Erythroblast (primary cell): ENCODE measurements around the gene ZNF841.
A peak's percentile ranks its signal among the peaks of the same experiment; 100 is the strongest.
"Not testable (repeated sequence)": the region's sequence is repeated elsewhere in the genome, so short reads cannot be mapped to it uniquely, and the experiment has no call there.

Experiments used
- DNase-seq, 2 experiments: peaks; one replicate each; lab custom pipeline; 2025; lab: John Stamatoyannopoulos, UW
- GATA1 ChIP-seq: IDR thresholded peaks from 2 replicates; pipeline ENCODE4 v1.6.1; 2011; ENCODE audit warnings: low read depth, mild to moderate bottlenecking, control low read depth, low read length, moderate library complexity
- POLR2A ChIP-seq: IDR thresholded peaks from 2 replicates; pipeline ENCODE4 v1.6.1; 2011; ENCODE audit warnings: mild to moderate bottlenecking, low read length

ZNF841 gene

GRCh38 chr19:52034051-52034728, 61.4 kb downstream of the ZNF841 start:
- TF ChIP-seq GATA1: no peak
- no peak for TF ChIP-seq POLR2A
- DNase-seq: peak in 1 of 2 experiments; percentile 17

DNA sequence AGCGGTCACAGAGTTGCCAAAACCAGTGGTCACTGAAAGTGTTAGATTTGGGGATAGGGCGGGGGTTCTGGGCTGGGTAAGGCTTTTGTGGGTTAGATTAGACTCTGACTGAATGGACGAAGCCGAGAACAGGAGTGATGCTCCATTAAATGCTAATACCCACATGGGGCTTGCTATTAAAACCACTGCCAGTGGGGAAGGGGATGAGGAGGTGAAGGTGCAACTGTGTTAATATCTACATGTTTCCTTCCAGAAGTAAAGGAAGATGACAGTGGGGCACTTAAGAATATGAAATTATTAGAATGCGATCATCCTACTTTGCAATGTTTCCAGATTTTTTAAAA, 66.8 kb downstream of the ZNF841 start:
- DNase-seq: no peak
- TF ChIP-seq POLR2A: no peak
- TF ChIP-seq GATA1: no peak

DNA sequence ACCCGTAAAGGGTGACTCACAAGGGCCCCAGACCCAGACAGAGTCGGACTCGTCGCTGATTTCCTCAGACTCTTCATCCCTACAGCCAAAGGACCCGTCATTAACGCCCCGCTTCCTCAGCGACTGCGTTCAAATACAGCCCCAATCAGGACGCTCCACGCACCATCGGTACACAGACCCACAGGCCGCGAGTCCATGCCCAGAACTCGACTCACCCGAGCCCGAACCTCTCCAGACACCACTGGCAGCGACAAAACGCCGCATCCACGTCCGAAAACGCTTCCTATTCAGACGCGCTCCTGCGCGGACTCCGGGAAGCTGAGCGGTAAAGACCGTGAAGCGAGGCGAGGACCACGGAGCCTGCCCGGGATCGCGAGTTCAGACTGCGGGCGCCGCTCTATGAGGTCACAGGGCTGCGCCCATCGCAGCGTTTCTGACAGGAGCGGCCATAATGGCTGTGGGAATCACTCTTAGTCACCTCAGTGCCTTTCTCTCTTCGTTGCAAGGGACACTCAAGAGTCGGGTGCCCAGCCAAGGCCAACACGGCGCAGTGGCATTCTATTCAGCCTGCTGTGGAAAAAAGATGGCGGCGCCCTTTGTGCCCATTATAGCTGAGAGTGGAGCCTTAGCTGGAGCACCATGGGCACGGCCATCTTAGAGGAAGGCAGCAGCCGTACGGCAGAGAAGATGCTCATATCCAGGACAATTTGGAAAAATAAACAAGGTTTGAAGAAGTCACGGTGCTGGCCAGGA, 67.4 kb downstream of the ZNF841 start, which contains the start of gene ZNF614:
Gene ZNF614, minus strand, starts transcription at position 353 of the 753 bp plus-strand sequence. CDS start 2,634 bp downstream, outside the sequence.
- DNase-seq: peak; percentile 90 to 91
- TF ChIP-seq POLR2A (peak; percentile 72), GATA1 (no peak)

DNA sequence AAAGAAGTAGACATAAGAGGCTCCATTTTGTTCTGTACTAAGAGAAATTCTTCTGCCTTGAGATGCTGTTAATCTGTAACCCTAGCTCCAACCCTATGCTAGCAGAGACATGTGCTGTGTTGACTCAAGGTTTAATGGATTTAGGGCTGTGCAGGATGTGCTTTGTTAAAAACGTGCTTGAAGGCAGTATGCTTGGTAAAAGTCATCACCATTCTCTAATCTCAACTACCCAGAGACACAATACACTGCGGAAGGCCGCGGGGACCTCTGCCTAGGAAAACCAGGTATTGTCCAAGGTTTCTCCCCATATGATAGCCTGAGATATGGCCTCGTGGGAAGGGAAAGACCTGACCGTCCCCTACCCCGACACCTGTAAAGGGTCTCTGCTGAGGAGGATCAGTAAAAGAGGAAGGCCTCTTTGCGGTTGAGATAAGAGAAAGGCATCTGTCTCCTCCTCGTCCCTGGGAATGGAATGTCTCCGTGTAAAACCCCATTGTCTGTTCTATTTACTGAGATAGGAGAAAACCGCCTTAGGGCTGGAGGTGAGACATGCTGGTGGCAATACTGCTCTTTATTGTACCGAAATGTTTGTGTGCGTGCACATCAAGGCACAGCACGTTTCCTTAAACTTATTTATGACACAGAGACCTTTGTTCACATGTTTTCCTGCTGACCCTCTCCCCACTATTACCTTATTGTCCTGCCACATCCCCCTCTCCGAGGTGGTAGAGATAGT, 69.1 kb downstream of the ZNF841 start:
- DNase-seq: not testable (repeated sequence)

- not testable (repeated sequence) for DNase-seq
These were observed 71.1 kb downstream of the ZNF841 start for GRCh38 chr19:52024478-52024877.

GRCh38 chr19:52022193-52022592, 73.4 kb downstream of the ZNF841 start:
- TF ChIP-seq POLR2A (no peak), GATA1 (no peak)
- no peak for DNase-seq

DNA sequence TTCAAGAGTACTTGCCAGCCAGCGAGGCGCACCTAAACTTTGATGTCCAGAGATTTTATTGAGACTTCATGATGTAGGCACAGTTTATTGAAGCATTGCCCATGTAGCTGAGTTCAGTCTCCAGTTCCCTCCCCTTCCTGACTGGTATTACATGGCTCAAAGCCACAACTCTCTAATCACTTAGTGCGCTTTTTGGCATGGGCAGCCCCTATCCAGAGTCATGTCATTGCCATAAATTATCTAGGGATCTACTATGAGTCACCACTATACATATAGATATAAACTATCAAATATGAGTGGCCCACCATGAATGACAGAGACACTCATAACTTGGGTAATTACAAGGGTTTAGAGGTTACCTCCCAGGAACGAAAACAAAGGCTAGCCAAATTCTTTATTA, 75.1 kb downstream of the ZNF841 start:
- no peak for TF ChIP-seq GATA1
- no peak for DNase-seq
